ENCODE measurements around the gene GFAP.

GFAP gene

GRCh38 chr17:44940317-44940716, 25.0 kb upstream of the GFAP start:
- TF ChIP-seq, protein P1, sequence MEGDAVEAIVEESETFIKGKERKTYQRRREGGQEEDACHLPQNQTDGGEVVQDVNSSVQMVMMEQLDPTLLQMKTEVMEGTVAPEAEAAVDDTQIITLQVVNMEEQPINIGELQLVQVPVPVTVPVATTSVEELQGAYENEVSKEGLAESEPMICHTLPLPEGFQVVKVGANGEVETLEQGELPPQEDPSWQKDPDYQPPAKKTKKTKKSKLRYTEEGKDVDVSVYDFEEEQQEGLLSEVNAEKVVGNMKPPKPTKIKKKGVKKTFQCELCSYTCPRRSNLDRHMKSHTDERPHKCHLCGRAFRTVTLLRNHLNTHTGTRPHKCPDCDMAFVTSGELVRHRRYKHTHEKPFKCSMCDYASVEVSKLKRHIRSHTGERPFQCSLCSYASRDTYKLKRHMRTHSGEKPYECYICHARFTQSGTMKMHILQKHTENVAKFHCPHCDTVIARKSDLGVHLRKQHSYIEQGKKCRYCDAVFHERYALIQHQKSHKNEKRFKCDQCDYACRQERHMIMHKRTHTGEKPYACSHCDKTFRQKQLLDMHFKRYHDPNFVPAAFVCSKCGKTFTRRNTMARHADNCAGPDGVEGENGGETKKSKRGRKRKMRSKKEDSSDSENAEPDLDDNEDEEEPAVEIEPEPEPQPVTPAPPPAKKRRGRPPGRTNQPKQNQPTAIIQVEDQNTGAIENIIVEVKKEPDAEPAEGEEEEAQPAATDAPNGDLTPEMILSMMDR (IDR thresholded peaks at IDR 0.05; ENCODE audit: borderline replicate concordance, insufficient read depth, low read depth, low read length) = no peak
- H3K4me3 ChIP-seq (ENCODE audit: low read depth, low read length) = no peak overlapping the region

DNA sequence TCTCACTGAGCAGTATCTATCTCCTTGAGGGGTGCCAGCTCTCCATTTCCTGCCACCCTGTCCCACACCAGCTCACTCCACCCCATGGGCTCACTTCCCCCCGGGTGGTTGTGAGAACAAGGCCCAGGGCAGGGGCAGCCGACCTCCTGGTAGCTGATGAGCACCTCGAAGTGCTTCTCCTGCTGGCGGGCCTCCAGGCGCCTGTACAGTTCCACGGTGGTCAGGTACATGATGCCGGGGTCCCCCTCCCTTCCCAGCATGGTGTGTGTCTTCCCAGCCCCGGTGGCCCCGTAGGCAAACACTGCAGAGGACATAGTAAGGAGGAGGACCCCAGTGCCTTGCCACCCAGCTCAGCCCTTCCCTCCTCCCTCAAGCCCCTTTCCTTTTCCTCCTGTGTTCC, 19.8 kb upstream of the GFAP start:
- TF ChIP-seq, protein P1 (IDR thresholded peaks at IDR 0.05; ENCODE audit: borderline replicate concordance, insufficient read depth, low read depth, low read length) = no peak
- no peak overlapping the region for H3K4me3 ChIP-seq (ENCODE audit: low read depth, low read length)

DNA sequence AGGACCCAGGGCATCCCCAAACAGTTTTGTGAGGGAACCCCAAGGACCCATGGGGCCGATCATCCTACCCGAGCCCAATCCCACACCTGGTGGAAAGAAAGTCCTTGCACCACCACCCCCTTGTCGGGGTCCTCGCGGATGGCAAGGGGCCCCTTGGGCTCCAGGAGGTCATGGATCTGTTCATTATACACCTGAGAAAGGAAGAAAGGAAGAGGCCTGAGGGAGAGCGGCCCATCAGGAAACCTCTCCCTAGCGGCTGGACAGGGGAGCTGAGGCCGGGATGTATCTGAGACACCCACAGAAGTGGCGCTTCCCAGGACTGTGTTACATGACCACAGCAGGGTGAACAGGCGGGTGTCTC, 19.4 kb upstream of the GFAP start:
- TF ChIP-seq, protein P1 (IDR thresholded peaks at IDR 0.05; ENCODE audit: borderline replicate concordance, insufficient read depth, low read depth, low read length) = no peak
- H3K4me3 ChIP-seq (ENCODE audit: low read depth, low read length) = no peak overlapping the region

DNA sequence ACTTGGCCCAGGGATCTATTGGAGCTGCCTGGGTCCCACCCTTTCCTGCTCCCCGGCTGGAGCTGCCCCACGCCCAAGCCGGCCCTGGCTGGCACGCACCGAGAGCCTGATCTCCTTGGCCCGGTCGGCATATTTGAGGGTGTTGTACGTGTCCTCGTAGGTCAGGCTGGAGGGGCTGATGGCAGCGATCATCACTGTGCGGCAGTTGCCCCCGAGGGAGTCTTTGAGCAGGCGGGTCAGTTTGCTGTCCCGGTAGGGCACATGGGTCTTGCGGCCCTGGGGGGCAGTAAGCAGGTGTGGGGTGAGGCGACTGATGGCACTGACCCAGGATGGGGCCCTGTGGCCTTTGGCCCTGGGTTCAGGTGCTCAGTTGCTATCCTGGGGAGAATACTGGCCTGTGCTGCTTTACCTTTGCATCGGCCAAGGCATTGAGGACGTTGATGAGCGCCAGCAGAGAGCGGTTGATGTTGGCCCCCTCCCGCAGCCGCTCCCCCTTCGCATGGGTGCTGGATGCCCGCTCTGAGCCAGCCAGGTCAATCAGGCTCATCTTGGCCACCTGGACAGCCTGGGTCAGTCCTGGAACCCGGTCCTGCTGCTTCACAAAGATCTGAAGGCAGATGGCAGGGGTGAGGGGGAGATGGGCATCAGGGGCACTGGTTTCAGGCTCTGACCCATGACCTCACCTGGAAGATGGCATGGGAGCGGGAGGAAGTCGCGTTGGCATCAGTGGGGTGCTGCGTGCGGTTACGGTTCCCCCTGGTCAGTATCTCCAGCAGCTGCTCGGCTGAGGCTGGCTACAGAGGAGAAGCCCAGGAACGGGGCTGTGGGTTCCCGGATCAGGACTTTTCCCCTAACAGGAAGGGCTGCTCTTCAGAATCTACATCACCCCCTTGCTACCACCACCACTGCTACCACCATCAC, 18.8 kb upstream of the GFAP start:
- TF ChIP-seq, protein P1 (IDR thresholded peaks at IDR 0.05; ENCODE audit: borderline replicate concordance, insufficient read depth, low read depth, low read length) = no peak
- H3K4me3 ChIP-seq (ENCODE audit: low read depth, low read length) = no peak overlapping the region

DNA sequence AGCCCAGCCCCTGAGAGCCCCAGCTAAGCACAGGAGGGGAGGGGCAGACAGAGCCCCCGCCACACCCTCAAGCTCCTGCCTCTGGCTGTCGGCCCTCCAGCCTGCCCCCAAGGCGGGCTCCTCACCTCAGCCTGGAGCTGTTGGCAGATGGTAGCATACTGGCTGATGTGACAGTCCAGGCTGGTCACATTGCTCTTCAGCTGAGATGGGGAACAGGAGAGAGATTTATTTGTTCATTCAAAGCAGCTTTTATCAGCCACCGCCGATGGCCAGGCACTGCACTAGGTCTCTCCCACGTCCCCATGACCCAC, 17.4 kb upstream of the GFAP start:
- TF ChIP-seq, protein P1 (IDR thresholded peaks at IDR 0.05; ENCODE audit: borderline replicate concordance, insufficient read depth, low read depth, low read length) = no peak

DNA sequence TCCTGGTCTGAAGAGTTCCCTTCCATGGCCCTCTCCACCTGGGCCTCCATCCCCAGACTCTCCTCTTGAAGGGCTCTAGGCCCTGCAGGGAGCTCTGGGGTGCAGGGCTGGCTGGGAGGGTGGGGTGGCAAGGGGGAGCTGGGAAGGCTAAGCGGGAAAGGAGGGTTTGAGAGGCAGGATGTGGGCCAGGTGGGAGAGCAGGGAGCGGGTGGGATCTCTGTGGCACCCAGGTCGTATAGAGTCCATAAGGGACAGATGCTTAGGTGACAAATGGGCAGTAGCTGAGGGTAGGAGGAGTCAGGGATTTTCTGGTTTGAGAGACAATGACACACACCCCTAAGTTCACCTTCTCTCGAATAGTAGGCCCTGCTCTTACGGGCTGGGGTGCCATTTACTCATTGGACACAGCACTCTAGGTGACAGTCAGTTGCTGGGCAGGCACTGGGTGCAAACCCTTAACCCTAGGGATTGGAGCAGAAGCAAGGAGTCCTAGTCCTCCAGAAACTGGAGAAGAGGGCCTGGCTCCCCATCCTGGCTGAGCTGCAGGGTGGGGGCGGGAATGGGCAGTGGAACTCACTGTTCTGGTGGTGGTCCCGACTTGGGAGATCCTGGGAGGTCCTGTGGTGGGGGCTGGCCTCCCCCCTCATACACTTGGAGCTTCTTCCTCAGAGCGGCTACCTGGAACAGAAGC, 16.9 kb upstream of the GFAP start:
- no peak overlapping the region for H3K4me3 ChIP-seq (ENCODE audit: low read depth, low read length)
- TF ChIP-seq, protein P1 (IDR thresholded peaks at IDR 0.05; ENCODE audit: borderline replicate concordance, insufficient read depth, low read depth, low read length) = no peak

More for the DNA sequence above, 17.4 kb upstream of the GFAP start:
- no peak overlapping the region for H3K4me3 ChIP-seq (ENCODE audit: low read depth, low read length)

DNA sequence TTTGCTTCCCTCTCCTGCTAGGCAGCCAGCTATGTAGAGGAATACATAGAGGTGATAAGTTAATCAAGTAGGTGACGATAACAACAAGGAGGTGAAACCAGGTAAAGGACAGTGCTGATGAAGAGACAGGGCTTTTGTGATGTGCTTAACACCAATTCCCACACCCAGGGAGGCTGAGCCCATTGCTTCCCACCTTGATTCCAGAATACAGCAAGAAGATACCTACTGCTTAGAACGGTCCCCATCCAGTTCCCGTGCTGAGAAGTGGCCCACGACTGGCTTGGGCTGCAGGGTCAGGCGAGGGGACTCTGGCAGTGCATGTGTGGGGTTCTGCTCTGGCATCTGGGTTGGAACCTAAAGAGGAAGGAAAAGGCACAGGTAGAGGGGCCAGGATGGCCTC, 16.1 kb upstream of the GFAP start:
- TF ChIP-seq, protein P1 (IDR thresholded peaks at IDR 0.05; ENCODE audit: borderline replicate concordance, insufficient read depth, low read depth, low read length) = no peak

More for the DNA sequence above, 16.1 kb upstream of the GFAP start:
- no peak overlapping the region for H3K4me3 ChIP-seq (ENCODE audit: low read depth, low read length)

Measured in GM12875 (cell line).